ENCODE measurements around the gene BLCAP. TPM values are rescaled to one million over a fixed set of nuclear protein-coding genes. Genes with fewer than 3 reads are reported as not detected.

Gene BLCAP
- total and polyA plus RNA-seq, 2 of the 4 experiments (the other 2 are of a cell fraction), result 17.7 to 67.3 TPM

DNA sequence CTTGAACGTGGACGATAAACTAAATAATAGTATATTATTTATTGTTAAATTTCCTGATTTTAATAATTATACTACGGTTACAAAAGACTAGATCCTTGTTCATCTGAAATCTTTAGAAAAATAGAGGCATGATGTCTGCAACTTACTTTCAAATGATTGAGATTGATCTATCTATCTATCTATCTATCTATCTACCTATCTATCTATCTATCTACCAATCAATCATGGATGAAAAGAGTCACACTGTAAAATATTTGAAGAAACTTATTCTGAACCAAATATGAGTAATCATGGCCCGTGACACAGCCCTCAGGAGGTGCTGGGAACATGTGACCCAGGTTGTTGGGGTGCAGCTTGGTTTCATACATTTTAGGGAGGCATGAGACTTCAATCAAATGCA lies 11.7 kb upstream of the BLCAP start:
- H3K9ac ChIP-seq (ENCODE audit: low read depth, low read length), result no peak overlapping the region
- CTCF ChIA-PET, result no interaction called here
- H4K91ac ChIP-seq (ENCODE audit: insufficient read depth, low read depth, low read length), result no peak overlapping the region
- H3K4me3 ChIP-seq (ENCODE audit: insufficient read depth, low read depth, low read length), result no peak overlapping the region
- H3K79me1 ChIP-seq (ENCODE audit: low read depth in 1 of 2, low read length in 2 of 2), result no peaks in the 10 kb centered on the region
- intact Hi-C loops (cut with micrococcal nuclease), result no loop called here
- no peak overlapping the region for H2AK9ac ChIP-seq (replicated peaks; ENCODE audit: low read depth, low read length, poor library complexity)
- H4K20me1 ChIP-seq (ENCODE audit: insufficient read depth, low read length), result no peaks in the 10 kb centered on the region
- no peaks in the 10 kb centered on the region for H3K9me1 ChIP-seq (ENCODE audit: insufficient read depth, low read length)
- no peak overlapping the region for H4K8ac ChIP-seq (ENCODE audit: low read depth in 2 of 2, low read length in 2 of 2)
- no peak overlapping the region for H2AK5ac ChIP-seq (ENCODE audit: low read depth, low read length)
- H3K23ac ChIP-seq (ENCODE audit: low read depth, low read length), result no peak overlapping the region
- H3K9me3 ChIP-seq (ENCODE audit: control insufficient read depth, insufficient read depth, low read length), result no peaks in the 10 kb centered on the region
- DNase-seq, result no peak
- no peak overlapping the region for H3K27ac ChIP-seq (ENCODE audit: insufficient read depth, low read length)
- H3K27me3 ChIP-seq (ENCODE audit: control insufficient read depth, insufficient read depth, low read length), result peaks cover 14% of the 10 kb centered on the region
- no peaks in the 10 kb centered on the region for H3K4me1 ChIP-seq (ENCODE audit: control insufficient read depth, insufficient read depth, low read length)
- no peak overlapping the region for H2BK120ac ChIP-seq (ENCODE audit: low read depth, low read length)
- H3K18ac ChIP-seq (ENCODE audit: low read depth, low read length), result no peak overlapping the region
- TF ChIP-seq FOS (IDR thresholded peaks at IDR 0.05; ENCODE audit: low read depth, low read length) (no peak), RCOR1 (IDR thresholded peaks at IDR 0.05; ENCODE audit: insufficient replicate concordance, low read length) (no peak), RFX5 (IDR thresholded peaks at IDR 0.05; ENCODE audit: low read depth, low read length) (no peak), POLR2A (IDR thresholded peaks at IDR 0.05; ENCODE audit: low read depth, low read length) (no peak), CEBPB (IDR thresholded peaks at IDR 0.05; ENCODE audit: low read depth, low read length) (no peak), BHLHE40 (IDR thresholded peaks at IDR 0.05; ENCODE audit: low read depth, low read length) (no peak), MAFK (IDR thresholded peaks at IDR 0.05; ENCODE audit: low read depth, low read length) (no peak), MXI1 (IDR thresholded peaks at IDR 0.05; ENCODE audit: borderline replicate concordance, low read depth, low read length) (no peak), NFE2L2 (IDR thresholded peaks at IDR 0.05; ENCODE audit: low read depth, low read length) (no peak), SMC3 (IDR thresholded peaks at IDR 0.05; ENCODE audit: low read depth, low read length) (no peak), MAZ (IDR thresholded peaks at IDR 0.05; ENCODE audit: borderline replicate concordance, low read depth, low read length) (no peak), RAD21 (IDR thresholded peaks at IDR 0.05; ENCODE audit: low read length) (no peak)
- TF ChIP-seq, protein P1, sequence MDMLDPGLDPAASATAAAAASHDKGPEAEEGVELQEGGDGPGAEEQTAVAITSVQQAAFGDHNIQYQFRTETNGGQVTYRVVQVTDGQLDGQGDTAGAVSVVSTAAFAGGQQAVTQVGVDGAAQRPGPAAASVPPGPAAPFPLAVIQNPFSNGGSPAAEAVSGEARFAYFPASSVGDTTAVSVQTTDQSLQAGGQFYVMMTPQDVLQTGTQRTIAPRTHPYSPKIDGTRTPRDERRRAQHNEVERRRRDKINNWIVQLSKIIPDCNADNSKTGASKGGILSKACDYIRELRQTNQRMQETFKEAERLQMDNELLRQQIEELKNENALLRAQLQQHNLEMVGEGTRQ (IDR thresholded peaks at IDR 0.05; ENCODE audit: low read depth, low read length), result no peak
- TF ChIP-seq, protein P2, sequence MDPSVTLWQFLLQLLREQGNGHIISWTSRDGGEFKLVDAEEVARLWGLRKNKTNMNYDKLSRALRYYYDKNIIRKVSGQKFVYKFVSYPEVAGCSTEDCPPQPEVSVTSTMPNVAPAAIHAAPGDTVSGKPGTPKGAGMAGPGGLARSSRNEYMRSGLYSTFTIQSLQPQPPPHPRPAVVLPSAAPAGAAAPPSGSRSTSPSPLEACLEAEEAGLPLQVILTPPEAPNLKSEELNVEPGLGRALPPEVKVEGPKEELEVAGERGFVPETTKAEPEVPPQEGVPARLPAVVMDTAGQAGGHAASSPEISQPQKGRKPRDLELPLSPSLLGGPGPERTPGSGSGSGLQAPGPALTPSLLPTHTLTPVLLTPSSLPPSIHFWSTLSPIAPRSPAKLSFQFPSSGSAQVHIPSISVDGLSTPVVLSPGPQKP (IDR thresholded peaks at IDR 0.05; ENCODE audit: borderline replicate concordance, low read depth, low read length), result no peak
- TF ChIP-seq, protein P3, sequence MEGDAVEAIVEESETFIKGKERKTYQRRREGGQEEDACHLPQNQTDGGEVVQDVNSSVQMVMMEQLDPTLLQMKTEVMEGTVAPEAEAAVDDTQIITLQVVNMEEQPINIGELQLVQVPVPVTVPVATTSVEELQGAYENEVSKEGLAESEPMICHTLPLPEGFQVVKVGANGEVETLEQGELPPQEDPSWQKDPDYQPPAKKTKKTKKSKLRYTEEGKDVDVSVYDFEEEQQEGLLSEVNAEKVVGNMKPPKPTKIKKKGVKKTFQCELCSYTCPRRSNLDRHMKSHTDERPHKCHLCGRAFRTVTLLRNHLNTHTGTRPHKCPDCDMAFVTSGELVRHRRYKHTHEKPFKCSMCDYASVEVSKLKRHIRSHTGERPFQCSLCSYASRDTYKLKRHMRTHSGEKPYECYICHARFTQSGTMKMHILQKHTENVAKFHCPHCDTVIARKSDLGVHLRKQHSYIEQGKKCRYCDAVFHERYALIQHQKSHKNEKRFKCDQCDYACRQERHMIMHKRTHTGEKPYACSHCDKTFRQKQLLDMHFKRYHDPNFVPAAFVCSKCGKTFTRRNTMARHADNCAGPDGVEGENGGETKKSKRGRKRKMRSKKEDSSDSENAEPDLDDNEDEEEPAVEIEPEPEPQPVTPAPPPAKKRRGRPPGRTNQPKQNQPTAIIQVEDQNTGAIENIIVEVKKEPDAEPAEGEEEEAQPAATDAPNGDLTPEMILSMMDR (conservative IDR thresholded peaks at IDR 0.05; ENCODE audit: low read depth, low read length), result no peak
- ATAC-seq (ENCODE audit: low read depth), result no peak
- H2BK5ac ChIP-seq (ENCODE audit: low read depth, low read length, poor library complexity, severe bottlenecking), result no peak overlapping the region
- no peak overlapping the region for H2BK20ac ChIP-seq (ENCODE audit: low read depth, low read length)
- in situ Hi-C loops (cut with MboI; ENCODE audit: low sequenced_read_pairs), result no loop called here
- H2BK15ac ChIP-seq (ENCODE audit: low read depth, low read length), result no peak overlapping the region
- no peaks in the 10 kb centered on the region for H3K36me3 ChIP-seq (ENCODE audit: control insufficient read depth, insufficient read depth, low read length)
- H2AFZ ChIP-seq (replicated peaks; ENCODE audit: low read length, poor library complexity), result no peak overlapping the region
- no peak overlapping the region for H3K56ac ChIP-seq (ENCODE audit: extremely low read depth, insufficient read depth, low read length)
- dilution Hi-C loops (cut with HindIII; ENCODE audit: low sequenced_read_pairs, unreplicated experiment), result no loop called here
- no peak overlapping the region for H3K4me2 ChIP-seq (ENCODE audit: low read depth, low read length)
- no peak overlapping the region for H3K14ac ChIP-seq (replicated peaks; ENCODE audit: low read depth, low read length)
- WGBS, 2 experiments (ENCODE audit: extremely low coverage in 2 of 2, insufficient read length in 1 of 2), result no CpG with 5 or more reads among the region's 4 CpGs
- POLR2A ChIA-PET (ENCODE audit: unreplicated experiment), result no interaction called here
- no peak overlapping the region for H4K5ac ChIP-seq (ENCODE audit: low read depth, low read length)
- BruUV-seq (replicated peaks), result no TSS peak
- H3K4ac ChIP-seq (ENCODE audit: low read depth, low read length), result no peak overlapping the region
